22Rv1 (cell line): Measurements from ENCODE around the gene TNPO3.
A peak's percentile ranks its signal among the peaks of the same experiment; 100 is the strongest.

Source experiments
- H3K27ac ChIP-seq: fragments of 450-650 bp; 2 replicates; pipeline ENCODE4 v1.5.1; 2017
- ZFX ChIP-seq: fragments of 450-650 bp; IDR thresholded peaks from 2 replicates; pipeline ENCODE4 v1.6.1; 2017; ENCODE audit warnings: antibody characterized with exemption, borderline replicate concordance
- TF ChIP-seq, protein P1 (sequence below): fragments of 450-650 bp; IDR thresholded peaks from 2 replicates; pipeline ENCODE4 v1.5.1; 2017; ENCODE audit warnings: mild to moderate bottlenecking

Gene TNPO3

DNA sequence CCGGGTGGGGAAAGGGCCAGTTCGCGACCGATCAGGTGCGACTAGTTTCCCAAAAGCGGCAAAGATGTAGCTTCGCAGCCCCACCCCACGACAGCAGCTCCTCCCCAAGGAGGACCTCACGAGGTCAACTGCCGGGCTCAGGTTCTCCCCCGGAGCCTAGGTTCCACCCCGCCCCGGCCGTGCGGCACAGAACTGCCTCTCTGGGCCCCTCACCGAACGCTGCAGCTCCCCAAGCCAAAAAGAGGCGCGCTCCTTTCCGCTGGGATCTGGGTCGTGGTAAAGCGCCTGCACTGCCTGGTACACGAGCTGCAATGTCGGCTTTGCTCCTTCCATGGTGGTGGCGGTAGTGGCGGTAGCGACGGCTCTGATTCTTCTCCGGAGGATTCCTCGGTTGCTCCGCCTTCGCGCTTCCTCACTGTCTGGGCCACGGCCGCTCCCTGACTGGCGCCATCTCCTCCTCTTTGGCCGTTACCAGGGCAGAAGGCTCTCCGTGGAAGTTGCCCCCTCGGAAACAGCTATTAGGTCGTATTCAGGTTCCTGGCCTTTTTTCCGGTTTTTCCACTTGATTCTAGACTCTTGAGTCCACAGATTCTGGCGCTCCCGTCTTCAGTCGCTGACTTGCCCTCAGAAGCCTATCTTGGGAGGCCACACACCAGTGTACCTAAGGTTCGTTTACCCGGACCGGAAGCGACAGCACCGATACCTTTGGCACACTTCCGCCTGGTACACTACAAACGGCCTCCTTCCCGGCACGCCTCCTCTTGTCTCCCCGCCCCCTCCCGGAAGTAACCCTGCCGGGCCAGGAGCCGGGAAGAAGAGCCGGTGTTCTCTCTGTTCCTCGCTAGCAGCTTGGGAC is at the start of gene TNPO3:
Gene TNPO3 (minus strand): TSS at position 674 of the 856 bp plus-strand sequence. CDS start 341 bp downstream, at position 333.
- TF ChIP-seq, protein P1, sequence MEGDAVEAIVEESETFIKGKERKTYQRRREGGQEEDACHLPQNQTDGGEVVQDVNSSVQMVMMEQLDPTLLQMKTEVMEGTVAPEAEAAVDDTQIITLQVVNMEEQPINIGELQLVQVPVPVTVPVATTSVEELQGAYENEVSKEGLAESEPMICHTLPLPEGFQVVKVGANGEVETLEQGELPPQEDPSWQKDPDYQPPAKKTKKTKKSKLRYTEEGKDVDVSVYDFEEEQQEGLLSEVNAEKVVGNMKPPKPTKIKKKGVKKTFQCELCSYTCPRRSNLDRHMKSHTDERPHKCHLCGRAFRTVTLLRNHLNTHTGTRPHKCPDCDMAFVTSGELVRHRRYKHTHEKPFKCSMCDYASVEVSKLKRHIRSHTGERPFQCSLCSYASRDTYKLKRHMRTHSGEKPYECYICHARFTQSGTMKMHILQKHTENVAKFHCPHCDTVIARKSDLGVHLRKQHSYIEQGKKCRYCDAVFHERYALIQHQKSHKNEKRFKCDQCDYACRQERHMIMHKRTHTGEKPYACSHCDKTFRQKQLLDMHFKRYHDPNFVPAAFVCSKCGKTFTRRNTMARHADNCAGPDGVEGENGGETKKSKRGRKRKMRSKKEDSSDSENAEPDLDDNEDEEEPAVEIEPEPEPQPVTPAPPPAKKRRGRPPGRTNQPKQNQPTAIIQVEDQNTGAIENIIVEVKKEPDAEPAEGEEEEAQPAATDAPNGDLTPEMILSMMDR = peak; percentile 3; the same call in 1 of the 2 replicates
- TF ChIP-seq ZFX = no peak
- H3K27ac ChIP-seq = peak within 1 kb of the TSS; percentile 94

DNA sequence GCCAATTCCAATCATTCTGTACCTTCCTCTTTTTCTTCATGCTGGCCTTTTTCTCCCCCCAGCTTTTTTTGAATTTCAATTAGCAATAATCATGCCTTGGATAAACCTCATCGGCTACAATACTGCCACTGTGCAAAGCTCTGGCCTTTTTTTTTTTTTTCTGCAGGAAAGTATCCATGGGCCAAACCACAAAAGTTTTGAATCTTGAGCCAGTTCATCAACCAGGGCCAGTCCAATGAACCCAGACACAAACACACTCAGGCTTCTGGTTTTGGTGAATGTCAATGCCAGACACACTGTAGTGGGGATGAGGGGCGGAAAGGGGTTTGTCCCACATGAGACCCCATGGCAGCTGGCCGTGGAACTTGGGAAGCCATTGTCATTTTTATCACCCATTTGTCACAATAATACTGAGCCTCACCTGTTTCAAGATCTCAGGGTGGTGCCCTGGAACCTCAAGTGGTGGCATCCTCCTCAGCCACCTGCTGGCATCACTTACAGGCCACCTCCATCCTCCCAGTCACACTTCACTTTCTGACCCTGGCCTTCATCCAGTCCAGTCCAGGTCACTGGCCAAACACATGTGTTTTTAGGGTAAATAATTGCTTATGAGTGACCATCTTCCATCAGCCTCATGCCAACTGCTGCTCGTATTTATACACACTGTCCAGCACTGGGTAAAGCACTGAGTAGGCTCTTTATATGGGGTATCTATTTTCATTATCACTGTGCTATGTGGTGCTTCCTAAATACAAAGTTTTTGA is 48.8 kb upstream of the TNPO3 start:
- H3K27ac ChIP-seq = no peak overlapping the region
- no peak for TF ChIP-seq ZFX
- TF ChIP-seq, protein P1 = no peak

DNA sequence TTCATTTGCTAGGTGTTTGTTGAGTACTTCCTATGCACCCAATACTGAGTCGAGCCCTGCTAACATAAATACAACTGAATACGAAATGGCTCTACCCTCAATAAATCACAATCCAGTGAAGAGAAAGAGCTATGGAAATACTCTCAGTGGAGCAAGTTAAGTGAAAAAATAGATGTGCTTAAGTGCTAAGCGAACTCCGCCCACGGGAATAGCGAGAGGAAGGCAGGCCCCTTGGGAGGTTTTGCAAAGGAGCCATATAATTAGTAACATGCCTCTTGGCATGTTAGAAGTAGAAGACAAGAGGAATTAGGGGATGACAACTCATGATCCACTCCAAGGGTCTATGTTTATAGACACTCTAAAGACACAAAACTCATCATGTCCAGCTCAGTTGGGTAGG is 46.8 kb upstream of the TNPO3 start:
- H3K27ac ChIP-seq = no peak overlapping the region
- TF ChIP-seq, protein P1 = no peak
- TF ChIP-seq ZFX = no peak

DNA sequence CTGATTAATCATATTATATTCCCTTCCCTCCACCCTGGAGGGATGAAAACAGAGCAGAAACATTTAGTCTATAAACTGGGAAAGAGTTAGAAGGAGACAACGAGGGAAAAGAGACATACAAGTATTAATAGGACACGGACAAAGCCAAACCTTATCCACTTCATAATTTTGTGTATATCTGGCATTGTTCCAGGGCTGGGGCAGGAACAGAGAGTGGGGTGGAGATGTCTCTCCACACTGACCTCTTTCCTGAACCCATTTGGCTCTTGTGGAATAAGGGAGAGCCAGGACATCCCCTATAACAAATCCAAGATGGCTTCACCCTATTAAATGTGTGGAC is 45.9 kb upstream of the TNPO3 start:
- TF ChIP-seq, protein P1 = no peak
- no peak for TF ChIP-seq ZFX
- H3K27ac ChIP-seq = no peak overlapping the region

DNA sequence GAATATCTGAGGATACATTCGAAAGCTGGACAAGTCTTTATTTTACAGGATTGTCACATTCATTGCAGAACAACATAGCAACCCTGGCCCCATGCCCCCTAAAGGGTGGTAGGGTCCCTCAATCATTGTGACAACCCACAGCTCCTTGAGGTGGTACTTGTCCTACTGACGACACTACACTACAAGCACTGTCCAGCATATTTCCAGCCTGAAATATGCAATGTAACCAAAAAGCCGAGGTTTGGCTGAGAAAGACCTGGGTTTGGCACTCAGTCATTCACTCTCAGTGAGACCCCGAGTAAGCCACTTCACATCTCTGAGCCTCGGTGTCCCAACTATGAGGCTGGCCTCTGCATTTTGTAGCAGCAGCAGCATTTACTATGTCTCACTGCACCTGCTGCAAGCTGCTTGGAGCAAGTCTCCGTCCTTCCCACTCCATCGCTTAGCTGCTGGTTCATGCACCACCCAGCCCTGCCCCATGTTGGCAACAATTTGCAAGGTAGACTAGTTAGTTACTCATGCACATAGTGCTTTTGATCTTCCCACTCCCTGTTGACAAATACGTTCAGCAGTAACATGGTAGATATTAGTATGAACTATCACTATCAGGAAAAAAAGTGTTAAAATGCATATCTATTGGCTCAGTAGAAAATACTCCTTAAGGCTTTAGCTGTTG is 43.6 kb upstream of the TNPO3 start:
- no peak overlapping the region for H3K27ac ChIP-seq
- TF ChIP-seq ZFX = no peak
- TF ChIP-seq, protein P1 = no peak

DNA sequence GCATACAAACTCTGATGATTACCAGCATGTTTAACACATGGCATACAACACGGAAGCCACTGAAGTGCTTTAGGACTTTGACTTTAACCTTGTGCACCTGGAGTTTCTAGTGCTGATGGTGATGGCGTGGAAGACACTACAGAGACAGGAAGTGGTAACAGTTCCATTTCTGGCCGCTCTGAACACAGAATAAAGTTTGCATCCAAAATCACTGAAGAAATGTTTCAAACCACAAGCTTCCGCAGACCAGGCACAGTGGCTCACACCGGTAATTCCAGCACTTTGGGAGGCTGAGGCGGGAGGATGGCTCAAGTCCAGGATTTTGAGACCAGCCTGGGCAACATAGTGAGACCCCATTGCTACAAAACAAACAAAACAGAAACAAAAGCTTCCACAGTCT is 40.3 kb upstream of the TNPO3 start:
- TF ChIP-seq, protein P1 = no peak
- TF ChIP-seq ZFX = no peak

More for the DNA sequence above, 40.3 kb upstream of the TNPO3 start:
- no peak overlapping the region for H3K27ac ChIP-seq
